OCI-M2 (cell line): Measurements from ENCODE around the gene GCNT3.
"Not testable (repeated sequence)": the region's sequence is repeated elsewhere in the genome, so short reads cannot be mapped to it uniquely, and the experiment has no call there.

Experiments
- DNase-seq: peaks from one replicate; lab custom pipeline; 2025; ENCODE audit not compliant: unreplicated experiment; lab: John Stamatoyannopoulos, UW

GCNT3 gene

GRCh38 chr15:59616379-59616778 is 4.8 kb downstream of the GCNT3 start:
- no peak for DNase-seq

- DNase-seq: no peak
Observed at GRCh38 chr15:59618406-59618805, 6.8 kb downstream of the GCNT3 start.

- no peak for DNase-seq
Observed at GRCh38 chr15:59622289-59622688, 10.7 kb downstream of the GCNT3 start.

GRCh38 chr15:59632714-59633113 is 21.1 kb downstream of the GCNT3 start:
- no peak for DNase-seq

GRCh38 chr15:59636184-59636583 is 24.6 kb downstream of the GCNT3 start:
- no peak for DNase-seq

GRCh38 chr15:59637507-59637906 is 25.9 kb downstream of the GCNT3 start:
- not testable (repeated sequence) for DNase-seq

- no peak for DNase-seq
Observed at GRCh38 chr15:59642351-59642750, 30.8 kb downstream of the GCNT3 start.

- DNase-seq: no peak
Observed at GRCh38 chr15:59644756-59645155, 33.2 kb downstream of the GCNT3 start.

GRCh38 chr15:59645812-59646211 is 34.2 kb downstream of the GCNT3 start:
- DNase-seq: not testable (repeated sequence)

GRCh38 chr15:59646277-59646676 is 34.7 kb downstream of the GCNT3 start:
- DNase-seq: no peak

- no peak for DNase-seq
Observed at GRCh38 chr15:59647085-59647484, 35.5 kb downstream of the GCNT3 start.

GRCh38 chr15:59649603-59650002 is 38.0 kb downstream of the GCNT3 start:
- DNase-seq: no peak

GRCh38 chr15:59654046-59654445 is 42.5 kb downstream of the GCNT3 start:
- DNase-seq: no peak

- peak; percentile 33 for DNase-seq
Observed at GRCh38 chr15:59656897-59657634, 45.5 kb downstream of the GCNT3 start, which contains the start of gene GTF2A2. Gene GTF2A2 (minus strand): TSS chr15:59657515. CDS start chr15:59652277, 5,238 bp downstream.

- DNase-seq: no peak
Observed at GRCh38 chr15:59657635-59658125, 46.1 kb downstream of the GCNT3 start.

GRCh38 chr15:59659366-59659765 is 47.8 kb downstream of the GCNT3 start:
- no peak for DNase-seq

- DNase-seq: no peak
Observed at GRCh38 chr15:59662260-59662659, 50.7 kb downstream of the GCNT3 start.

- DNase-seq: no peak
Observed at GRCh38 chr15:59668556-59668955, 57.0 kb downstream of the GCNT3 start.
